Thoracic aorta (tissue), 2 donors: ENCODE results near the gene CNTNAP2. TPM values are rescaled to one million over a fixed set of nuclear protein-coding genes. Genes with fewer than 3 reads are reported as not detected.

ENCODE experiments used
- ATAC-seq: fragments of 150-250 bp; one replicate; pipeline ENCODE4 v1.8.0; 2017; ENCODE audit warnings: low read depth; ENCODE audit not compliant: insufficient number of reproducible peaks, low FRiP score
- DNase-seq: peaks from one replicate; pipeline ENCODE4 v3.0.0-alpha.2; 2020; ENCODE audit warnings: low spot score
- H3K27ac ChIP-seq, 2 donors: fragments of 200-600 bp; sonication (generic); 1 replicate in 1 of 2; 2 replicates in 1 of 2; pipeline ENCODE4 v1.5.1; 2016; ENCODE audit warnings: mild to moderate bottlenecking in 2 of 2, moderate library complexity in 2 of 2
- H3K27me3 ChIP-seq: fragments of 200-600 bp; sonication (generic); replicated peaks from 2 replicates; pipeline ENCODE4 v1.6.0; 2016; ENCODE audit warnings: mild to moderate bottlenecking; ENCODE audit not compliant: insufficient read depth
- H3K36me3 ChIP-seq: fragments of 200-600 bp; sonication (generic); one replicate; pipeline ENCODE4 v1.5.1; 2016
- H3K4me1 ChIP-seq, 2 donors: fragments of 200-600 bp; sonication (generic); 1 replicate in 1 of 2; 2 replicates in 1 of 2; pipeline versions ENCODE4 v1.5.1 to v1.6.0; 2016; ENCODE audit warnings: low read depth in 2 of 2, mild to moderate bottlenecking in 1 of 2; ENCODE audit not compliant: control insufficient read depth in 1 of 2
- H3K4me3 ChIP-seq: fragments of 200-600 bp; sonication (generic); 2 replicates; pipeline ENCODE4 v1.5.1; 2016; ENCODE audit warnings: mild to moderate bottlenecking
- H3K9me3 ChIP-seq: fragments of 200-600 bp; sonication (generic); 2 replicates; pipeline ENCODE4 v1.5.1; 2016
- CTCF ChIP-seq: fragments of 200-600 bp; sonication (generic); IDR thresholded peaks from one replicate; pipeline ENCODE4 v1.5.1; 2019; ENCODE audit warnings: antibody characterized with exemption
- total RNA-seq, 2 donors: library from RNA; depleted of rRNA; stranded (reverse); fragments of >200 nt; gene quantifications; one replicate each; pipeline versions ENCODE4 v1.1.0 to v1.2.3, GENCODE V29; 2016

The CNTNAP2 gene
- total RNA-seq, 2 donors from 2014 or later = not detected

GRCh38 chr7:147563669-147564068 lies 1447.1 kb downstream of the CNTNAP2 start:
- H3K9me3 ChIP-seq = no peaks in the 10 kb centered on the region
- no peaks in the 10 kb centered on the region for H3K36me3 ChIP-seq
- no peak for DNase-seq
- ATAC-seq = no peak
- no peaks in the 10 kb centered on the region for H3K27me3 ChIP-seq
- H3K4me3 ChIP-seq = no peak overlapping the region
- H3K4me1 ChIP-seq = no peaks in the 10 kb centered on the region
- no peak overlapping the region for H3K27ac ChIP-seq
- TF ChIP-seq CTCF = no peak

GRCh38 chr7:147564786-147565476 lies 1448.3 kb downstream of the CNTNAP2 start:
- Histone ChIP-seq H3K27me3 (no peaks in the 10 kb centered on the region), H3K27ac (no peak overlapping the region), H3K4me1 (no peaks in the 10 kb centered on the region), H3K4me3 (no peak overlapping the region), H3K9me3 (no peaks in the 10 kb centered on the region), H3K36me3 (no peaks in the 10 kb centered on the region)
- TF ChIP-seq CTCF = no peak
- DNase-seq (no peak), ATAC-seq (no peak)

DNA sequence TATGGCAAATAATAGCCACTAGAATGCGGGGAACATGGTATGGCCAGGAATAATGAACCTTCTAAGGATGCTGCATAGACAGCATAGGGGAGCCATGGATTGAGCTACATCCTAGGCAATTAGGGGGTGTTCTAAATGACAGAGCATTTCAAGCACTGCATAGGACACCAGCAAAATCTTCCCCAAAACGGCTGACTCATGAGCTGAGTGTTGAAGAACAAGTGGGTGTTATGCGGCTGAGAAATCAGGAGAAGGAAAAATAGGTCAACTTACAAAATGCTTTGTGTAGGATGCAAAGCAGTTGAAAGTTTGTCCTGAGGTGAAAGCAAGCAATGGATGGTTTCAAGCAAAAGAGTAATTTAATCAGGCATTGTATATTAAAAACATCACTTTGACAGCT lies 1450.4 kb downstream of the CNTNAP2 start:
- Histone ChIP-seq H3K9me3 (no peaks in the 10 kb centered on the region), H3K4me1 (no peaks in the 10 kb centered on the region), H3K36me3 (no peaks in the 10 kb centered on the region), H3K27ac (no peak overlapping the region), H3K27me3 (no peaks in the 10 kb centered on the region), H3K4me3 (no peak overlapping the region)
- no peak for ATAC-seq
- no peak for DNase-seq
- no peak for TF ChIP-seq CTCF

- Histone ChIP-seq H3K36me3 (no peaks in the 10 kb centered on the region), H3K9me3 (no peaks in the 10 kb centered on the region), H3K4me1 (no peaks in the 10 kb centered on the region), H3K27me3 (no peaks in the 10 kb centered on the region), H3K27ac (no peak overlapping the region), H3K4me3 (no peak overlapping the region)
- DNase-seq = no peak
- no peak for ATAC-seq
- TF ChIP-seq CTCF = no peak
Measured at GRCh38 chr7:147569116-147569913, 1452.7 kb downstream of the CNTNAP2 start.

GRCh38 chr7:147570390-147570789 lies 1453.8 kb downstream of the CNTNAP2 start:
- Histone ChIP-seq H3K27me3 (no peaks in the 10 kb centered on the region), H3K9me3 (no peaks in the 10 kb centered on the region), H3K36me3 (no peaks in the 10 kb centered on the region), H3K4me3 (no peak overlapping the region), H3K4me1 (no peaks in the 10 kb centered on the region), H3K27ac (no peak overlapping the region)
- no peak for TF ChIP-seq CTCF
- no peak for ATAC-seq
- no peak for DNase-seq
